ENCODE measurements around the gene SOX18. TPM values are rescaled to one million over a fixed set of nuclear protein-coding genes. Genes with fewer than 3 reads are reported as not detected.

SOX18 gene
- total and polyA plus RNA-seq, 2 experiments from 2014 or later = 0.21 TPM; not detected in 1

DNA sequence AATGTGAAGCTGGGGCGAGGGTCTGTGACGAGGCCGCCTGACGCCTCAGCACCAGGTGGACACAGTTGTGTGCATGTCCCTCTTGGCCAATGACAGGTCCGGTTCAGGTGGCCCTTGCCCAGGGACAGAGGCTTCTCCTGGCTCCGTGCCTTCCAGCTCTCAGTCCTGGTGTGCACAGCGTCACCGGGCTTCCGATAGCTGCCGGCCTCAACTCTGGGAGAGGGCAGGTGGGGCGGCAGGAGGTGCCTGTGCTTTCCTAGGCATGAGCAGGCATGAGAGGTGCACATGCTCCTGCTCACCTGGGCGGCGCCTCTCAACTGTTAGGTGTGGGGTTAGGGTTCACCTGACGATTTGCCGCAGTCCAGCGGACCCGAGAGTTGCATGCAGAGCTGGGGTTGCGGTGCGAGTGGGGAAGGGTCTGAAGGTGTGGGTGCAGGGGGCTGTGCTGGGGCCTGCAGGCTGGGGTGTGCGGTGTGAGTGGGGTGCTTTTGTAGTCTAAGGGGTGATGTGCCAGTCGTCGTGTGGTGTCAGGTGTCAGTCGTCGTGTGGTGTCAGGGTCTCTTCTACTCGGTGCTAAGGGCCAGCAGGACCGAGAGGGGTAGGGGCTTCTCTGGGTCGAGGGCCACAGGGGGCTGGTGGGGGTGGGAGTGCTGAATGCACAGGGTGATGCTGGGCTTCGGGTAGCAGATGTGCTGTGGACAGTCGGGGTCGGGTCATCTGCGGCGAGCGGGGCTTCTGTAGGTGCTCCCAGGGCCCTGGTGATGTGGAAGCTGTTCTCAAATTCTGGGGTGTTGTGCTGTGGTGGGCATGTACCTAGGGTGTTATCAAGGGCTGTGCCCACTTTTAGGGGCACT lies 3.8 kb upstream of the SOX18 start (continued):
- TF ChIP-seq STAT1 (IDR thresholded peaks at IDR 0.05; ENCODE audit: unreplicated experiment) (no peak), EZH2 (IDR thresholded peaks at IDR 0.05; ENCODE audit: low read depth, unreplicated experiment) (no peak), POLR2AphosphoS5 (IDR thresholded peaks at IDR 0.05; ENCODE audit: low read depth) (no peak), JUNB (IDR thresholded peaks at IDR 0.05; ENCODE audit: unreplicated experiment) (no peak)
- TF ChIP-seq, protein P1, sequence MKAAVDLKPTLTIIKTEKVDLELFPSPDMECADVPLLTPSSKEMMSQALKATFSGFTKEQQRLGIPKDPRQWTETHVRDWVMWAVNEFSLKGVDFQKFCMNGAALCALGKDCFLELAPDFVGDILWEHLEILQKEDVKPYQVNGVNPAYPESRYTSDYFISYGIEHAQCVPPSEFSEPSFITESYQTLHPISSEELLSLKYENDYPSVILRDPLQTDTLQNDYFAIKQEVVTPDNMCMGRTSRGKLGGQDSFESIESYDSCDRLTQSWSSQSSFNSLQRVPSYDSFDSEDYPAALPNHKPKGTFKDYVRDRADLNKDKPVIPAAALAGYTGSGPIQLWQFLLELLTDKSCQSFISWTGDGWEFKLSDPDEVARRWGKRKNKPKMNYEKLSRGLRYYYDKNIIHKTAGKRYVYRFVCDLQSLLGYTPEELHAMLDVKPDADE (IDR thresholded peaks at IDR 0.05) = no peak
- TF ChIP-seq, protein P2, sequence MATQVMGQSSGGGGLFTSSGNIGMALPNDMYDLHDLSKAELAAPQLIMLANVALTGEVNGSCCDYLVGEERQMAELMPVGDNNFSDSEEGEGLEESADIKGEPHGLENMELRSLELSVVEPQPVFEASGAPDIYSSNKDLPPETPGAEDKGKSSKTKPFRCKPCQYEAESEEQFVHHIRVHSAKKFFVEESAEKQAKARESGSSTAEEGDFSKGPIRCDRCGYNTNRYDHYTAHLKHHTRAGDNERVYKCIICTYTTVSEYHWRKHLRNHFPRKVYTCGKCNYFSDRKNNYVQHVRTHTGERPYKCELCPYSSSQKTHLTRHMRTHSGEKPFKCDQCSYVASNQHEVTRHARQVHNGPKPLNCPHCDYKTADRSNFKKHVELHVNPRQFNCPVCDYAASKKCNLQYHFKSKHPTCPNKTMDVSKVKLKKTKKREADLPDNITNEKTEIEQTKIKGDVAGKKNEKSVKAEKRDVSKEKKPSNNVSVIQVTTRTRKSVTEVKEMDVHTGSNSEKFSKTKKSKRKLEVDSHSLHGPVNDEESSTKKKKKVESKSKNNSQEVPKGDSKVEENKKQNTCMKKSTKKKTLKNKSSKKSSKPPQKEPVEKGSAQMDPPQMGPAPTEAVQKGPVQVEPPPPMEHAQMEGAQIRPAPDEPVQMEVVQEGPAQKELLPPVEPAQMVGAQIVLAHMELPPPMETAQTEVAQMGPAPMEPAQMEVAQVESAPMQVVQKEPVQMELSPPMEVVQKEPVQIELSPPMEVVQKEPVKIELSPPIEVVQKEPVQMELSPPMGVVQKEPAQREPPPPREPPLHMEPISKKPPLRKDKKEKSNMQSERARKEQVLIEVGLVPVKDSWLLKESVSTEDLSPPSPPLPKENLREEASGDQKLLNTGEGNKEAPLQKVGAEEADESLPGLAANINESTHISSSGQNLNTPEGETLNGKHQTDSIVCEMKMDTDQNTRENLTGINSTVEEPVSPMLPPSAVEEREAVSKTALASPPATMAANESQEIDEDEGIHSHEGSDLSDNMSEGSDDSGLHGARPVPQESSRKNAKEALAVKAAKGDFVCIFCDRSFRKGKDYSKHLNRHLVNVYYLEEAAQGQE (IDR thresholded peaks at IDR 0.05; ENCODE audit: unreplicated experiment) = no peak

DNA sequence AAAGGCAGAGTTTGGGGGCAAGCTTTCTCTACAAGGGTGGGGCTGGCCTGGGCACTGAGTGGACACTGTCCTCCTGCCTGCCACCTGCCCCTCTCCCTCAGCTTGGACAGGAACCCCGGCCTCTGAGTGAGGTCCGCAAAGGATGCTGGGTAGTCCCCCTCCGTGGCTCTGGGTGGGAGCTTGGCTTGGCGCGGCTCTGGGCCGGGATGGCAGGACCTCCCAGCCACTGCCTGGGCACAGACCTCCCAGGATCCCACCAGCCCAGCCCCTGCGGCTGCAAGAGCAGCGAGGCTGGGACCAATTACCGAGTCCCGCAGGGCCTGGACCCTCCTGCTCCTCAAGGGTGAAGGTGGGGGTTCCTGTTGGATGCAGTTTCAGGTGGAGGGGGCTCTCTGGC lies 2.9 kb upstream of the SOX18 start:
- peaks cover 31% of the 10 kb centered on the region for H3K27me3 ChIP-seq (ENCODE audit: insufficient read depth)
- peaks cover 46% of the 10 kb centered on the region for H3K27me3 Mint-ChIP-seq (ENCODE audit: insufficient read depth, low read depth, poor library complexity)
- H3K9me2 ChIP-seq (ENCODE audit: insufficient read depth) = no peaks in the 10 kb centered on the region
- H3K36me3 Mint-ChIP-seq (ENCODE audit: low read depth) = no peaks in the 10 kb centered on the region
- H3K4me3 Mint-ChIP-seq = no peak overlapping the region
- H3K4me1 Mint-ChIP-seq = peaks cover 23% of the 10 kb centered on the region
- no peak overlapping the region for H2AFZ ChIP-seq
- H3F3A ChIP-seq (replicated peaks; ENCODE audit: low read depth) = 0 out of 2 replicates have a peak, but pooled peaks cover 5% of the 10 kb centered on the region
- H3K9me3 Mint-ChIP-seq = no peaks in the 10 kb centered on the region
- DNase-seq (ENCODE audit: low spot score) = no peak
- peaks cover 11% of the 10 kb centered on the region; the same call in 1 of the 2 replicates for H3K4me1 ChIP-seq (ENCODE audit: insufficient read depth)
- H3K4me2 ChIP-seq = no peak overlapping the region
- H4K20me1 ChIP-seq (replicated peaks; ENCODE audit: insufficient read depth) = no peaks in the 10 kb centered on the region
- no peak overlapping the region for H3K27ac Mint-ChIP-seq
- H3K79me2 ChIP-seq (replicated peaks; ENCODE audit: insufficient read depth) = no peaks in the 10 kb centered on the region
- no peaks in the 10 kb centered on the region for H3K36me3 ChIP-seq (ENCODE audit: insufficient read depth)
- H3K4me3 ChIP-seq = no peak overlapping the region
- no peak overlapping the region for H3K27ac ChIP-seq (ENCODE audit: low read depth)
- no peak for ATAC-seq
- no peak for TF ChIP-seq POLR2AphosphoS5 (IDR thresholded peaks at IDR 0.05; ENCODE audit: low read depth)
- TF ChIP-seq, protein P1 (IDR thresholded peaks at IDR 0.05) = no peak
- TF ChIP-seq, protein P2 (IDR thresholded peaks at IDR 0.05; ENCODE audit: unreplicated experiment) = no peak
- no peak for TF ChIP-seq JUNB (IDR thresholded peaks at IDR 0.05; ENCODE audit: unreplicated experiment)
- no peak for TF ChIP-seq EZH2 (IDR thresholded peaks at IDR 0.05; ENCODE audit: low read depth, unreplicated experiment)
- TF ChIP-seq, protein P3, sequence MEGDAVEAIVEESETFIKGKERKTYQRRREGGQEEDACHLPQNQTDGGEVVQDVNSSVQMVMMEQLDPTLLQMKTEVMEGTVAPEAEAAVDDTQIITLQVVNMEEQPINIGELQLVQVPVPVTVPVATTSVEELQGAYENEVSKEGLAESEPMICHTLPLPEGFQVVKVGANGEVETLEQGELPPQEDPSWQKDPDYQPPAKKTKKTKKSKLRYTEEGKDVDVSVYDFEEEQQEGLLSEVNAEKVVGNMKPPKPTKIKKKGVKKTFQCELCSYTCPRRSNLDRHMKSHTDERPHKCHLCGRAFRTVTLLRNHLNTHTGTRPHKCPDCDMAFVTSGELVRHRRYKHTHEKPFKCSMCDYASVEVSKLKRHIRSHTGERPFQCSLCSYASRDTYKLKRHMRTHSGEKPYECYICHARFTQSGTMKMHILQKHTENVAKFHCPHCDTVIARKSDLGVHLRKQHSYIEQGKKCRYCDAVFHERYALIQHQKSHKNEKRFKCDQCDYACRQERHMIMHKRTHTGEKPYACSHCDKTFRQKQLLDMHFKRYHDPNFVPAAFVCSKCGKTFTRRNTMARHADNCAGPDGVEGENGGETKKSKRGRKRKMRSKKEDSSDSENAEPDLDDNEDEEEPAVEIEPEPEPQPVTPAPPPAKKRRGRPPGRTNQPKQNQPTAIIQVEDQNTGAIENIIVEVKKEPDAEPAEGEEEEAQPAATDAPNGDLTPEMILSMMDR (conservative IDR thresholded peaks at IDR 0.05; ENCODE audit: low read depth in 2 of 2) = no peak
- TF ChIP-seq STAT1 (IDR thresholded peaks at IDR 0.05; ENCODE audit: unreplicated experiment) = no peak
- TF ChIP-seq CREB1 (CRISPR knock-in tag; IDR thresholded peaks at IDR 0.05; ENCODE audit: low read depth) = no peak
- TF ChIP-seq ZNF114 (CRISPR knock-in tag; IDR thresholded peaks at IDR 0.05) = no peak
- TF ChIP-seq ZNF331 (CRISPR knock-in tag; IDR thresholded peaks at IDR 0.05; ENCODE audit: low read depth) = no peak

Data from GM23338 (cell line).